GM23338 (cell line): ENCODE data around the gene PDE4D. TPM values are rescaled to one million over a fixed set of nuclear protein-coding genes. Genes with fewer than 3 reads are reported as not detected.

Source experiments
- ATAC-seq: fragments of 200-7000 bp; cut with Tn5 transposase; 3 replicates; pipeline ENCODE4 v1.9.1; 2020
- DNase-seq: peaks from one replicate; pipeline ENCODE4 v3.0.0-alpha.2; 2015; ENCODE audit warnings: low spot score
- H2AFZ ChIP-seq: fragments of 200-600 bp; sonication (generic); 2 replicates; pipeline ENCODE4 v1.8.0; 2016; ENCODE audit warnings: antibody characterized with exemption, mild to moderate bottlenecking, moderate library complexity
- H3F3A ChIP-seq: fragments of 200-600 bp; sonication (generic); replicated peaks from 2 replicates; pipeline ENCODE4 v1.8.0; 2017; ENCODE audit warnings: antibody characterized with exemption, mixed run types, low read depth
- H3K27ac ChIP-seq: fragments of 200-600 bp; sonication (generic); 2 replicates; pipeline ENCODE4 v1.6.1; 2016; ENCODE audit warnings: low read depth
- H3K27me3 ChIP-seq: fragments of 200-600 bp; sonication (generic); 2 replicates; pipeline ENCODE4 v1.8.0; 2016; ENCODE audit warnings: mild to moderate bottlenecking, mixed run types, moderate library complexity; ENCODE audit not compliant: insufficient read depth
- H3K36me3 ChIP-seq: fragments of 200-600 bp; sonication (generic); 2 replicates; pipeline ENCODE4 v1.8.0; 2016; ENCODE audit warnings: mild to moderate bottlenecking; ENCODE audit not compliant: insufficient read depth
- H3K4me1 ChIP-seq: fragments of 200-600 bp; sonication (generic); 2 replicates; pipeline ENCODE4 v1.8.0; 2016; ENCODE audit warnings: mild to moderate bottlenecking, moderate library complexity; ENCODE audit not compliant: insufficient read depth
- H3K4me2 ChIP-seq: fragments of 200-600 bp; sonication (generic); 2 replicates; pipeline ENCODE4 v1.7.1; 2017; ENCODE audit warnings: mixed run types
- H3K4me3 ChIP-seq: fragments of 200-600 bp; sonication (generic); 2 replicates; pipeline ENCODE4 v1.6.1; 2016; ENCODE audit warnings: mixed run types
- H3K79me2 ChIP-seq: fragments of 200-600 bp; sonication (generic); replicated peaks from 2 replicates; pipeline ENCODE4 v1.8.0; 2017; ENCODE audit warnings: mild to moderate bottlenecking; ENCODE audit not compliant: insufficient read depth
- H3K9me2 ChIP-seq: fragments of 200-600 bp; sonication (generic); 2 replicates; pipeline ENCODE4 v1.8.0; 2017; ENCODE audit not compliant: insufficient read depth
- H4K20me1 ChIP-seq: fragments of 200-600 bp; sonication (generic); replicated peaks from 2 replicates; pipeline ENCODE4 v1.8.0; 2017; ENCODE audit warnings: mild to moderate bottlenecking; ENCODE audit not compliant: insufficient read depth
- H3K27ac Mint-ChIP-seq: 2 replicates; pipeline ENCODE4 v1.8.0; 2020; ENCODE audit warnings: inconsistent platforms, mild to moderate bottlenecking, moderate library complexity, mixed read lengths
- H3K27me3 Mint-ChIP-seq: 3 replicates; pipeline ENCODE4 v1.8.0; 2022; ENCODE audit warnings: low read depth, mild to moderate bottlenecking, moderate library complexity, mixed read lengths, inconsistent platforms; ENCODE audit not compliant: insufficient read depth, poor library complexity
- H3K36me3 Mint-ChIP-seq: 3 replicates; pipeline ENCODE4 v1.8.0; 2021; ENCODE audit warnings: low read depth, mild to moderate bottlenecking, inconsistent platforms, moderate library complexity, mixed read lengths
- H3K4me1 Mint-ChIP-seq: 3 replicates; pipeline ENCODE4 v1.8.0; 2020; ENCODE audit warnings: mild to moderate bottlenecking, inconsistent platforms, mixed read lengths
- H3K4me3 Mint-ChIP-seq: 3 replicates; pipeline ENCODE4 v1.8.0; 2021; ENCODE audit warnings: moderate library complexity, mild to moderate bottlenecking, inconsistent platforms, mixed read lengths
- H3K9me3 Mint-ChIP-seq: 3 replicates; pipeline ENCODE4 v1.8.0; 2020; ENCODE audit warnings: moderate library complexity, mild to moderate bottlenecking, inconsistent platforms, mixed read lengths
- CREB1 ChIP-seq: fragments of 250-450 bp; sonication (Bioruptor Pico); IDR thresholded peaks from 2 replicates; pipeline ENCODE4 v1.5.0; 2020; ENCODE audit warnings: low read depth, mild to moderate bottlenecking, moderate library complexity
- EZH2 ChIP-seq: fragments of 200-600 bp; sonication (generic); IDR thresholded peaks from one replicate; pipeline ENCODE4 v1.8.0; 2017; ENCODE audit warnings: antibody characterized with exemption, mild to moderate bottlenecking, low read depth; ENCODE audit not compliant: unreplicated experiment
- EZH2phosphoT487 ChIP-seq: fragments of 200-600 bp; sonication (generic); IDR thresholded peaks from one replicate; pipeline ENCODE4 v1.8.1; 2018; ENCODE audit warnings: antibody characterized with exemption; ENCODE audit not compliant: unreplicated experiment
- JUNB ChIP-seq: IDR thresholded peaks from one replicate; pipeline ENCODE4 v1.6.1; 2016; ENCODE audit warnings: antibody characterized with exemption; ENCODE audit not compliant: unreplicated experiment
- NANOG ChIP-seq: IDR thresholded peaks from 2 replicates; pipeline ENCODE4 v1.6.1; 2016; ENCODE audit warnings: antibody characterized with exemption, borderline replicate concordance
- POLR2AphosphoS5 ChIP-seq: IDR thresholded peaks from 2 replicates; pipeline ENCODE4 v1.6.1; 2016; ENCODE audit warnings: antibody characterized with exemption, low read depth
- STAT1 ChIP-seq: IDR thresholded peaks from one replicate; pipeline ENCODE4 v1.6.1; 2016; ENCODE audit warnings: antibody characterized with exemption; ENCODE audit not compliant: unreplicated experiment
- ZNF114 ChIP-seq: fragments of 250-450 bp; sonication (Bioruptor Pico); IDR thresholded peaks from 2 replicates; pipeline ENCODE4 v1.5.0; 2020; ENCODE audit warnings: mild to moderate bottlenecking, moderate library complexity
- ZNF331 ChIP-seq: fragments of 250-450 bp; sonication (Bioruptor Pico); IDR thresholded peaks from 2 replicates; pipeline ENCODE4 v1.5.0; 2020; ENCODE audit warnings: low read depth, mild to moderate bottlenecking, moderate library complexity
- polyA plus RNA-seq: library from polyadenylated mRNA; unstranded; fragments of >200 nt; fragmentation: Nextera tagmentation; extraction: Ambion mirVana; gene quantifications from 2 replicates; pipeline ENCODE4 v1.2.1, GENCODE V29; 2016
- total RNA-seq: library from RNA; depleted of rRNA; stranded (reverse); fragments of >200 nt; shearing (Covaris generic); gene quantifications from 2 replicates; pipeline ENCODE4 v1.2.3, GENCODE V29; 2014
- TF ChIP-seq, protein P1 (sequence below): fragments of 250-450 bp; sonication (Bioruptor Pico); IDR thresholded peaks from 2 replicates; pipeline ENCODE4 v1.5.0; 2020; ENCODE audit warnings: mild to moderate bottlenecking, moderate library complexity
- TF ChIP-seq, protein P2 (sequence below), 2 experiments: fragments of 200-600 bp in 1 of 2; sonication (generic) in 1 of 2; conservative IDR thresholded peaks; 2 replicates each; pipeline versions ENCODE4 v1.5.1 to v1.6.1; 2016 to 2017; ENCODE audit warnings: antibody characterized with exemption in 2 of 2, low read depth in 2 of 2, mild to moderate bottlenecking in 2 of 2, moderate library complexity in 1 of 2
- TF ChIP-seq, protein P3 (sequence below): IDR thresholded peaks from 2 replicates; pipeline ENCODE4 v1.6.1; 2016; ENCODE audit warnings: antibody characterized with exemption

The PDE4D gene
- total and polyA plus RNA-seq, 2 experiments from 2014 or later: 2.1 to 4.7 TPM

DNA sequence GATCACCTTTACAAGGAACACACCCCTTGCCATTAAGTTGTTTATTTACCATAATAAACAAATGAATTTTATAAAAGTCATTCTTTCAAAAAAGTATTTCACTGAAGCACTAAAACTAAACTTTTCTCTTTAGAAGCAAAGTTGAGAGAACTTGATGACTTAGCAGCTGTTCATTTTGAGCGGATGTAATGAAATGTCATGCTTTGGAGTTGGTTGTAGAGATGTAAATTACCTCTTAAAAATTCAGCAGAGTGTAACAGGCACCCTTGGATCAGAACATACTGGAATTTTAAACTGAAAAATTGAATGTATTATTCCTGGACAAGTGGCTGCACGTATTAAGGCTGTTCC is 617.2 kb downstream of the PDE4D start:
- no peak overlapping the region for H3K27ac Mint-ChIP-seq
- H3K36me3 Mint-ChIP-seq: no peaks in the 10 kb centered on the region
- H3K9me3 Mint-ChIP-seq: no peaks in the 10 kb centered on the region
- TF ChIP-seq CREB1 (CRISPR knock-in tag): no peak
- no peak for TF ChIP-seq JUNB
- TF ChIP-seq POLR2AphosphoS5: no peak
- TF ChIP-seq ZNF331 (CRISPR knock-in tag): no peak
- TF ChIP-seq EZH2: no peak
- TF ChIP-seq NANOG: no peak
- TF ChIP-seq, protein P1, sequence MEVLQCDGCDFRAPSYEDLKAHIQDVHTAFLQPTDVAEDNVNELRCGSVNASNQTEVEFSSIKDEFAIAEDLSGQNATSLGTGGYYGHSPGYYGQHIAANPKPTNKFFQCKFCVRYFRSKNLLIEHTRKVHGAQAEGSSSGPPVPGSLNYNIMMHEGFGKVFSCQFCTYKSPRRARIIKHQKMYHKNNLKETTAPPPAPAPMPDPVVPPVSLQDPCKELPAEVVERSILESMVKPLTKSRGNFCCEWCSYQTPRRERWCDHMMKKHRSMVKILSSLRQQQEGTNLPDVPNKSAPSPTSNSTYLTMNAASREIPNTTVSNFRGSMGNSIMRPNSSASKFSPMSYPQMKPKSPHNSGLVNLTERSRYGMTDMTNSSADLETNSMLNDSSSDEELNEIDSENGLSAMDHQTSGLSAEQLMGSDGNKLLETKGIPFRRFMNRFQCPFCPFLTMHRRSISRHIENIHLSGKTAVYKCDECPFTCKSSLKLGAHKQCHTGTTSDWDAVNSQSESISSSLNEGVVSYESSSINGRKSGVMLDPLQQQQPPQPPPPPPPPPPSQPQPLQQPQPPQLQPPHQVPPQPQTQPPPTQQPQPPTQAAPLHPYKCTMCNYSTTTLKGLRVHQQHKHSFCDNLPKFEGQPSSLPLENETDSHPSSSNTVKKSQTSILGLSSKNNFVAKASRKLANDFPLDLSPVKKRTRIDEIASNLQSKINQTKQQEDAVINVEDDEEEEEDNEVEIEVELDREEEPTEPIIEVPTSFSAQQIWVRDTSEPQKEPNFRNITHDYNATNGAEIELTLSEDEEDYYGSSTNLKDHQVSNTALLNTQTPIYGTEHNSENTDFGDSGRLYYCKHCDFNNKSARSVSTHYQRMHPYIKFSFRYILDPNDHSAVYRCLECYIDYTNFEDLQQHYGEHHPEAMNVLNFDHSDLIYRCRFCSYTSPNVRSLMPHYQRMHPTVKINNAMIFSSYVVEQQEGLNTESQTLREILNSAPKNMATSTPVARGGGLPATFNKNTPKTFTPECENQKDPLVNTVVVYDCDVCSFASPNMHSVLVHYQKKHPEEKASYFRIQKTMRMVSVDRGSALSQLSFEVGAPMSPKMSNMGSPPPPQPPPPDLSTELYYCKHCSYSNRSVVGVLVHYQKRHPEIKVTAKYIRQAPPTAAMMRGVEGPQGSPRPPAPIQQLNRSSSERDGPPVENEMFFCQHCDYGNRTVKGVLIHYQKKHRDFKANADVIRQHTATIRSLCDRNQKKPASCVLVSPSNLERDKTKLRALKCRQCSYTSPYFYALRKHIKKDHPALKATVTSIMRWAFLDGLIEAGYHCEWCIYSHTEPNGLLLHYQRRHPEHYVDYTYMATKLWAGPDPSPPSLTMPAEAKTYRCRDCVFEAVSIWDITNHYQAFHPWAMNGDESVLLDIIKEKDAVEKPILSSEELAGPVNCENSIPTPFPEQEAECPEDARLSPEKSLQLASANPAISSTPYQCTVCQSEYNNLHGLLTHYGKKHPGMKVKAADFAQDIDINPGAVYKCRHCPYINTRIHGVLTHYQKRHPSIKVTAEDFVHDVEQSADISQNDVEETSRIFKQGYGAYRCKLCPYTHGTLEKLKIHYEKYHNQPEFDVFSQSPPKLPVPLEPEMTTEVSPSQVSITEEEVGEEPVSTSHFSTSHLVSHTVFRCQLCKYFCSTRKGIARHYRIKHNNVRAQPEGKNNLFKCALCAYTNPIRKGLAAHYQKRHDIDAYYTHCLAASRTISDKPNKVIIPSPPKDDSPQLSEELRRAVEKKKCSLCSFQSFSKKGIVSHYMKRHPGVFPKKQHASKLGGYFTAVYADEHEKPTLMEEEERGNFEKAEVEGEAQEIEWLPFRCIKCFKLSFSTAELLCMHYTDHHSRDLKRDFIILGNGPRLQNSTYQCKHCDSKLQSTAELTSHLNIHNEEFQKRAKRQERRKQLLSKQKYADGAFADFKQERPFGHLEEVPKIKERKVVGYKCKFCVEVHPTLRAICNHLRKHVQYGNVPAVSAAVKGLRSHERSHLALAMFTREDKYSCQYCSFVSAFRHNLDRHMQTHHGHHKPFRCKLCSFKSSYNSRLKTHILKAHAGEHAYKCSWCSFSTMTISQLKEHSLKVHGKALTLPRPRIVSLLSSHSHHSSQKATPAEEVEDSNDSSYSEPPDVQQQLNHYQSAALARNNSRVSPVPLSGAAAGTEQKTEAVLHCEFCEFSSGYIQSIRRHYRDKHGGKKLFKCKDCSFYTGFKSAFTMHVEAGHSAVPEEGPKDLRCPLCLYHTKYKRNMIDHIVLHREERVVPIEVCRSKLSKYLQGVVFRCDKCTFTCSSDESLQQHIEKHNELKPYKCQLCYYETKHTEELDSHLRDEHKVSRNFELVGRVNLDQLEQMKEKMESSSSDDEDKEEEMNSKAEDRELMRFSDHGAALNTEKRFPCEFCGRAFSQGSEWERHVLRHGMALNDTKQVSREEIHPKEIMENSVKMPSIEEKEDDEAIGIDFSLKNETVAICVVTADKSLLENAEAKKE (CRISPR knock-in tag): no peak
- no peak for TF ChIP-seq EZH2phosphoT487
- TF ChIP-seq, protein P2, sequence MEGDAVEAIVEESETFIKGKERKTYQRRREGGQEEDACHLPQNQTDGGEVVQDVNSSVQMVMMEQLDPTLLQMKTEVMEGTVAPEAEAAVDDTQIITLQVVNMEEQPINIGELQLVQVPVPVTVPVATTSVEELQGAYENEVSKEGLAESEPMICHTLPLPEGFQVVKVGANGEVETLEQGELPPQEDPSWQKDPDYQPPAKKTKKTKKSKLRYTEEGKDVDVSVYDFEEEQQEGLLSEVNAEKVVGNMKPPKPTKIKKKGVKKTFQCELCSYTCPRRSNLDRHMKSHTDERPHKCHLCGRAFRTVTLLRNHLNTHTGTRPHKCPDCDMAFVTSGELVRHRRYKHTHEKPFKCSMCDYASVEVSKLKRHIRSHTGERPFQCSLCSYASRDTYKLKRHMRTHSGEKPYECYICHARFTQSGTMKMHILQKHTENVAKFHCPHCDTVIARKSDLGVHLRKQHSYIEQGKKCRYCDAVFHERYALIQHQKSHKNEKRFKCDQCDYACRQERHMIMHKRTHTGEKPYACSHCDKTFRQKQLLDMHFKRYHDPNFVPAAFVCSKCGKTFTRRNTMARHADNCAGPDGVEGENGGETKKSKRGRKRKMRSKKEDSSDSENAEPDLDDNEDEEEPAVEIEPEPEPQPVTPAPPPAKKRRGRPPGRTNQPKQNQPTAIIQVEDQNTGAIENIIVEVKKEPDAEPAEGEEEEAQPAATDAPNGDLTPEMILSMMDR (conservative IDR thresholded peaks at IDR 0.05; ENCODE audit: low read depth in 2 of 2): no peak
- TF ChIP-seq, protein P3, sequence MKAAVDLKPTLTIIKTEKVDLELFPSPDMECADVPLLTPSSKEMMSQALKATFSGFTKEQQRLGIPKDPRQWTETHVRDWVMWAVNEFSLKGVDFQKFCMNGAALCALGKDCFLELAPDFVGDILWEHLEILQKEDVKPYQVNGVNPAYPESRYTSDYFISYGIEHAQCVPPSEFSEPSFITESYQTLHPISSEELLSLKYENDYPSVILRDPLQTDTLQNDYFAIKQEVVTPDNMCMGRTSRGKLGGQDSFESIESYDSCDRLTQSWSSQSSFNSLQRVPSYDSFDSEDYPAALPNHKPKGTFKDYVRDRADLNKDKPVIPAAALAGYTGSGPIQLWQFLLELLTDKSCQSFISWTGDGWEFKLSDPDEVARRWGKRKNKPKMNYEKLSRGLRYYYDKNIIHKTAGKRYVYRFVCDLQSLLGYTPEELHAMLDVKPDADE: no peak
- no peak for TF ChIP-seq STAT1
- TF ChIP-seq ZNF114: no peak
- peak overlapping the region; percentile 71; the same call in 1 of the 3 replicates for H3K4me3 Mint-ChIP-seq
- H3K4me2 ChIP-seq: peak overlapping the region; percentile 72
- H3K27me3 Mint-ChIP-seq: no peaks in the 10 kb centered on the region
- DNase-seq (no peak), ATAC-seq (no peak)
- H3F3A ChIP-seq: no peaks in the 10 kb centered on the region
- H3K4me1 ChIP-seq: peaks cover 17% of the 10 kb centered on the region; the same call in 1 of the 2 replicates
- peaks cover 13% of the 10 kb centered on the region for H3K4me1 Mint-ChIP-seq
- no peaks in the 10 kb centered on the region for H3K27me3 ChIP-seq
- no peaks in the 10 kb centered on the region for H3K9me2 ChIP-seq
- H3K79me2 ChIP-seq: no peaks in the 10 kb centered on the region
- 0 out of 2 replicates have a peak overlapping the region, but pooled peaks have one; percentile 9 for H2AFZ ChIP-seq
- H4K20me1 ChIP-seq: no peaks in the 10 kb centered on the region
- H3K4me3 ChIP-seq: peak overlapping the region; percentile 44; the same call in 1 of the 2 replicates
- no peaks in the 10 kb centered on the region for H3K36me3 ChIP-seq
- H3K27ac ChIP-seq: no peak overlapping the region
